Activated T-cell treated with anti-CD3 and anti-CD28 coated beads for 4 hours (primary cell): ENCODE results near the gene ACTRT2.

Experiments
- DNase-seq: peaks from one replicate; pipeline ENCODE4 v3.0.0-alpha.2; 2020

ACTRT2 gene

DNA sequence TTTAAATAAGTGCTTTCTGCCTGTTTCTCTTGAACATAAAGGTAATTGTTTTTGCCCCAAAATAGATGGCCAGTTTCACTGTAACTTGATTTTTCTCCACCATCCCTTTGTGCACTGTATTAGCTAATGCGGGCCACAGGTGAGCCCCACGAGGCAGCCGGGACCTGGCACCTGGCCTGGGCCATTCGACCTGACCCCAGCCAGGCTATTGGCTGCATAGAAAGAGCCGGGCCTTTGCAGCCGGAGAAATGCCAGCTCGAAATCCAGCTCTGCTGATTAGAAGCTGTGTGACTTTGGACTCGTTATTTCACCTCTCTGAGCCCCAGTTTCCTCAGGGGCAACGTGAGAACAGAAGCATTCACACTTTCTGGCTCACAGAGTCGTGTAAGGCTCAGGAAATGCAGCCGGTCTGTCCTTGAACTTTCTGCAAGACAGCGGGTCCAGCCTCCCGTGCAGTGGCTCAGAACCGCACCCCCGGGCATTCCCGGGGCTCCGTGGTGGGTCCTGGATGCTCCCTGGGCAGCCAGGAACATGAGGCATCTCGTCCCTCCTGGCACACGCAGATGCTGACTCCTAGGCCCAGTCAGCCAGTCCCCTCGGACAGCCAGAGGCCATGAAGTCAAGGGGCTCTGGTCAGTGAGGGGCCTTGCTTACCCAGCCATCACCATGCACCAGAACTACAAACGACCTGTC, 37.4 kb upstream of the ACTRT2 start:
- DNase-seq = no peak

- no peak for DNase-seq
These were observed 36.7 kb upstream of the ACTRT2 start for GRCh38 chr1:2984399-2985061.

GRCh38 chr1:2985067-2985561, 36.2 kb upstream of the ACTRT2 start:
- DNase-seq = no peak

DNA sequence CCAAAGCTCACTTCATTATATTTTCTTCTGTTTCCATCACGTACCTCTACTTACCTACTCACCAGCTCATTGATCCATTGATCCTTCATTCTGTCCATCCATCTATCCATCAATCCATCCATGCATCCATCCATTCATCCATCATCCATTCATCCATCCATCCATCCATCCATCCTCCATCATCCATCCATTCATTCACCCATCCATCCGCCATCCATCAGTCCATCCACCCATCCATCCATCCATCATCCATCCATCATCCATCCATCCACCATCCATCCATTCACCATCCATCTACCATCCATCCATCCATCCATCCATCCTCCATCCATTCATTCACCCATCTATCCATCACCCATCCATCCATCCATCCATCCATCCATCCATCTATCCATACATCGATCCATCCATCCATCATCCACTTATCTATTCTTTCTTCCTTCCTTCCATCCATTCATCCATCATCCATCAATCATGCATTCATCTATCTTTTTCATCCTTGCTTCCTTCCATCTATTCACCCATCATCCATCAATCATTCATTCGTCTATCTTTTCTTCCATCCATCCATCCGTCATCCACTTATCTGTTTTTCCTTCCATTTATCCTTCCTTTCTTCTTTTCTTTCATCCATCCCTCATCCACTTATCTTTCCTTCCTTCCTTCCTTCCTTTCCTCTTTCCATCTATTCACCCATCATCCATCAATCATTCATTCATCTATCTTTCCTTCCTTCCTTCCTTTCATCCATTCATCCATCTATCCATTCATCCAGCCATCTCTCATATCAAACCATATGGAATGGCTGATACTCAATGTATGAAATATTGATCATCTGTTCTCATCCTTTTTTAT, 35.3 kb upstream of the ACTRT2 start:
- no peak for DNase-seq

DNA sequence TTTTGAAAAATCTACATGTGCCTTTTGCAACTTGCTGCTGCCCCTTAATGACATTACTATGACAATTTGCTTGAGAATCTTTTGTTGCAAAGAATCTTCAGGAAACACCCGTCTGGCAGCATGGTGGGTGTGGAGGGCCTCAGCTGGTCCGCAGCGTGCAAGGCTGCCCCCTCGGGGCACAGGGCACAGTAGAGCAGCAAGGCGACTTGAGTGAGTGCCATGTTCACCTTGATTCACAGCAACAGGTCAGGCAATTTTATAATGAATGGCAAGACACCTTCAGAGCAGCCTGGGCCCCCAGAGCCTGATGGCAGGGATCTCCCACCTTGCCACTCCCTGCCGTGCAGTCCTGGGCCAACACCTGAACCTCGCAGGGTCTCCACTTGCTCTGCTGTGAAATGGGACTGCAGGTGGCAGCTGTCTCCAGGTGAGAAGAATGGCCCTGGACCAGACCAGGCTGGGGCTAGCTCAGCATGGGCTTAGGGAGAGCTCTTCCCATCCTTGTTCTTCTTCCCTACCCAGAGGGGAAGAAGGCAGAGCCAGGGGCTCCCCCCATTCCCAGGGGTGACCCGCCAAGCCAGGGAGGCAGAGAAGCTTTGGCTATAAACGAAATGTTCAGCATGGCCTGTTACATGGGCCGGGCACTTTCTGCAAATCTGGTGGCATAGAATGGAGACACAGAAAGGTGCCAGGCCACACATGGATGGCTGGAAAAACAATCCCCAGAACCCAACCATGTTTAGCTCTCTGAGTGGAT, 34.5 kb upstream of the ACTRT2 start:
- DNase-seq = no peak

GRCh38 chr1:2987773-2988172, 33.5 kb upstream of the ACTRT2 start:
- no peak for DNase-seq

GRCh38 chr1:2988256-2988655, 33.0 kb upstream of the ACTRT2 start:
- DNase-seq = no peak

GRCh38 chr1:2989185-2989584, 32.1 kb upstream of the ACTRT2 start:
- no peak for DNase-seq

DNA sequence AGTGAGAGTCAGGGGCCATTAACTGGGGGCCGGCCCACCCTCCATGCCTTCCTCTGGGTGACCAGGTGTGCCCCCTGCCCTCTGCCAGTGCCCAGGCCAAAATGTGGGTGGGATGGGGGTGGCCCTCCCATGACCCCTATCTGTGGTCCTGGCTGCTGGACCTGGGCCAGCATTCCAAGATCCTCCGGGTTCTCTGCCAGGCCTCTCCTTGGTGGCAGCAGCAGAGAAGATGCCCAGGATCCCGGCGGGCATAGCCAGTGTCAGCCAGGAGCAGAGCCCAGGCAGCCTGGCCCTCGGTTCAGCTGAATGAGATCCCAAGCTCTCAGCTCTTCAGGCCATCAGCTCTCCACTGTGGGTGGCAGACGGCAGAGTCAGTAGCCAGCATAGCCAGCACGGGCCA, 31.3 kb upstream of the ACTRT2 start:
- no peak for DNase-seq

- DNase-seq = no peak
These were observed 30.7 kb upstream of the ACTRT2 start for GRCh38 chr1:2990376-2991115.

DNA sequence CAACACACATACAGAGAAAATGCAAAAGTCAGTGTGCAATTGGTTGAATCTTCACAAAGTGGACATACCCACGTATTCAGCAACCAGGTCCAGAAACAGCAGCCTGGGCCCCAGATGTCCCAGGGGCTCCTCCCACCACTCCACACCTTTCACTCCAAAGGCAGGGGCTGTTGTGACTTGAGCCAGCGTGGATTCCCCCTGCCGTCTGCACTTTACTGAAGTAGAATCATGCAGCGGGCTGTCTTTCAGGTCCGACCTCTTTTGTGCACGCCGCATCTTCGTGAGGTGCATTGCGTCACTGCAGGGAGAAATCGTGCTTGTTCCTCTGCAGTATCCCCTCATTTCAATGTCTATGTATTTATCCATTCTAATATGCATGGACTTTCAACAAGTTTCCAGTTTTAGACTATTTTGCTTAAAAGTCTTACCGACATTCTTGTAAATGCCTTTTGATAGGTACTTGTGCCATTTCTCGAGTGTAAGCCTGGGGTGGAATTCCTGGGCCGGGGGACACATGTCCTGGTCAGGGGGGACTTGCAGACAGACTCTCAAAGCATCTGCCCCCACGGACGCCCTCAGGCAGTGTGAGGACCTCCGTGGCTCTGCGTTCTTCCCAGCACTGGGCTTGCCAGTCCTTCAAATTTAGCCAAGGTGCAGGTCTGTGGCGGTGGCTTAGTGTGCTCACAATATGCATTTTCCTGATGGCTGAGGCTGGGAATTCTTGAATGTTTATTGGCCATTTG, 29.3 kb upstream of the ACTRT2 start:
- DNase-seq = no peak

- DNase-seq = no peak
These were observed 22.7 kb upstream of the ACTRT2 start for GRCh38 chr1:2998503-2999100.

GRCh38 chr1:2999138-2999537, 22.1 kb upstream of the ACTRT2 start:
- DNase-seq = no peak

- DNase-seq = no peak
These were observed 21.7 kb upstream of the ACTRT2 start for GRCh38 chr1:2999571-2999970.

DNA sequence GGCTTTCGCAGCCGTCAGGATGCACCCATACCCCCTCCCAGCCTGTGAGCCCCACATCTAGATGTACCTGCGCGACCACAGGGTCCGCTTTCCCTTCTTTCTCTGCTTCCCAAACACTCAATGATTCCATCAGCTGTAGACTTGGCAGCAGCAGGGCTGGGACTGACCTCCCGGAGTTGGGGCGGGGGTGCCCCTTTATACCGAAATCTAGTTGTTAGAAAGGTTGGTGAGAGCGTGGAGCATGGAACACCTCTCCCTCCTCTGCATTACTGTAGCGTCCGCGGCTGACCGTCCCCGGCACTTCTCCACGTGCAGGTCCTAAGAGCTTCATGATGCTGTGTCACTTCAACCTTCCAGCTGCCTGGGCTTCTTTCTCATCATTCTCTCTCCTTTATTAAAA, 21.1 kb upstream of the ACTRT2 start:
- no peak for DNase-seq

DNA sequence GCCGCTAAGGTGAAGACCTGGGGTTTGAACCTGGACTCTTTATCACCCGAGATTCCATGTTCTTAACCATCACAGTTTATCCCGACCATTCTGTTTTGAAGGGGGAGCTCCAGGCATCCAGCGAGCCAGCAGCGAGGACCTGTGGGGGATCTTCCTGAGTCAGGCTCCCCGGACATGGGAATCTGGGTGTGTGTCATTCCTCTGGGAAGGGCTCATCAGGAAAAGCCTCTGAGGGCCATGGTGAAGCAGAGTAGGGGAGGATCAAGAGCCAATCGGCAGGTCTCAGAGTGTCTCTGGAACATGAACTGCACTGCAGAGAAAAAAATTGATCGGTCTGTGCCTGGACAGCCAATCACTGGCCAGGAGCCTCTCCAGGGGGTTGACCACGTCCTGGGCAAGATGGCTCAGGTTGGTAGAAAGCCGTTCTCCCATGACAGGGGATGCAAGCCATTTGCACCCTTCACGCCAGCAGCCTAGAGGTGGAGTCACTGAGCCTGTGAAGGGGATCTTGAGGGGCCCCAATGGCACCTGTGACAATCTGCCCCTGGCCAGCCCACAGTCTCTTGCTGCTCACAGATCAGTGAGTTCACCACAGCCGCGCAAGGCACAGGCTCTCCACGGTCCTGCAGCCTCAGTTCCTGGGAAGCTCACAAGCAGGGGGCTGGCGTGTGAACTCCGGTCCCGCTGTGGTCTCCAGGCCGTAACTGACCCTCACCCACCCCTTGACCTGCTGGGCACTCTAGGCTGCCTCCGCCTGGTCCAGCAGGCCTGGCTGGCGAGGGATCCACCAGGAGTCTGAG, 20.4 kb upstream of the ACTRT2 start:
- DNase-seq = no peak

- no peak for DNase-seq
These were observed 19.6 kb upstream of the ACTRT2 start for GRCh38 chr1:3001471-3002348.

GRCh38 chr1:3002349-3003038, 18.8 kb upstream of the ACTRT2 start:
- DNase-seq = no peak
